Stimulated activated CD8-positive, alpha-beta memory T cell treated with anti-CD3 and anti-CD28 coated beads, Interleukin-2, amount 100 ng/mL, for 1 hour (primary cell): ENCODE results near the gene ELP1.
"Not testable (repeated sequence)": the region's sequence is repeated elsewhere in the genome, so short reads cannot be mapped to it uniquely, and the experiment has no call there.

Experiments
- DNase-seq, 2 donors: peaks; one replicate each; pipeline ENCODE4 v3.0.0-alpha.2; 2020; ENCODE audit warnings: low read depth in 2 of 2

Gene ELP1

GRCh38 chr9:108854094-108854493, 79.8 kb downstream of the ELP1 start:
- no peak for DNase-seq

GRCh38 chr9:108852079-108852478, 81.8 kb downstream of the ELP1 start:
- no peak for DNase-seq

GRCh38 chr9:108851138-108851537, 82.8 kb downstream of the ELP1 start:
- DNase-seq = no peak

- DNase-seq = no peak
Measured at GRCh38 chr9:108850293-108850897, 83.5 kb downstream of the ELP1 start.

GRCh38 chr9:108848296-108848695, 85.6 kb downstream of the ELP1 start:
- not testable (repeated sequence) for DNase-seq

GRCh38 chr9:108845947-108846346, 88.0 kb downstream of the ELP1 start:
- no peak for DNase-seq

GRCh38 chr9:108845507-108845906, 88.4 kb downstream of the ELP1 start:
- DNase-seq = no peak

GRCh38 chr9:108844856-108845255, 89.1 kb downstream of the ELP1 start:
- no peak for DNase-seq

GRCh38 chr9:108844391-108844790, 89.5 kb downstream of the ELP1 start:
- no peak for DNase-seq

GRCh38 chr9:108842610-108843295, 91.2 kb downstream of the ELP1 start:
- no peak for DNase-seq

- DNase-seq = not testable (repeated sequence)
Measured at GRCh38 chr9:108839561-108839960, 94.4 kb downstream of the ELP1 start.

- no peak for DNase-seq
Measured at GRCh38 chr9:108838017-108838416, 95.9 kb downstream of the ELP1 start.

- no peak for DNase-seq
Measured at GRCh38 chr9:108837530-108837929, 96.4 kb downstream of the ELP1 start.

- no peak for DNase-seq
Measured at GRCh38 chr9:108836781-108837180, 97.1 kb downstream of the ELP1 start.

- DNase-seq = no peak
Measured at GRCh38 chr9:108836319-108836718, 97.6 kb downstream of the ELP1 start.

GRCh38 chr9:108835831-108836230, 98.1 kb downstream of the ELP1 start:
- no peak for DNase-seq

- no peak for DNase-seq
Measured at GRCh38 chr9:108834959-108835665, 98.8 kb downstream of the ELP1 start.

- no peak for DNase-seq
Measured at GRCh38 chr9:108832179-108832500, 101.8 kb downstream of the ELP1 start.

GRCh38 chr9:108831496-108832178, 102.3 kb downstream of the ELP1 start:
- DNase-seq = no peak

- DNase-seq = no peak
Measured at GRCh38 chr9:108830272-108830671, 103.7 kb downstream of the ELP1 start.

GRCh38 chr9:108823829-108824228, 110.1 kb downstream of the ELP1 start:
- no peak for DNase-seq
